PC-9 (cell line): ENCODE data around the gene CMBL.

Source experiments
- CTCF ChIP-seq: fragments of 200-600 bp; sonication (generic); conservative IDR thresholded peaks from 2 replicates; pipeline ENCODE4 v1.6.1; 2017; ENCODE audit warnings: mixed run types, antibody characterized with exemption, mild to moderate bottlenecking, moderate library complexity
- EZH2 ChIP-seq: fragments of 200-600 bp; sonication (generic); IDR thresholded peaks from 2 replicates; pipeline ENCODE4 v1.8.0; 2017; ENCODE audit warnings: antibody characterized with exemption, low read depth

- TF ChIP-seq CTCF (no peak), EZH2 (no peak)
These were observed 28.2 kb upstream of the CMBL start for GRCh38 chr5:10335711-10336470.
